ENCODE data around the gene ANXA11. TPM values are rescaled to one million over a fixed set of nuclear protein-coding genes. Genes with fewer than 3 reads are reported as not detected.
A peak's percentile ranks its signal among the peaks of the same experiment; 100 is the strongest.

Gene ANXA11
- total and polyA plus RNA-seq, 9 of the 15 experiments (the other 6 are each of a cell fraction or from before 2014, with no cell fraction given) = 43.6 to 212 (median 109) TPM

DNA sequence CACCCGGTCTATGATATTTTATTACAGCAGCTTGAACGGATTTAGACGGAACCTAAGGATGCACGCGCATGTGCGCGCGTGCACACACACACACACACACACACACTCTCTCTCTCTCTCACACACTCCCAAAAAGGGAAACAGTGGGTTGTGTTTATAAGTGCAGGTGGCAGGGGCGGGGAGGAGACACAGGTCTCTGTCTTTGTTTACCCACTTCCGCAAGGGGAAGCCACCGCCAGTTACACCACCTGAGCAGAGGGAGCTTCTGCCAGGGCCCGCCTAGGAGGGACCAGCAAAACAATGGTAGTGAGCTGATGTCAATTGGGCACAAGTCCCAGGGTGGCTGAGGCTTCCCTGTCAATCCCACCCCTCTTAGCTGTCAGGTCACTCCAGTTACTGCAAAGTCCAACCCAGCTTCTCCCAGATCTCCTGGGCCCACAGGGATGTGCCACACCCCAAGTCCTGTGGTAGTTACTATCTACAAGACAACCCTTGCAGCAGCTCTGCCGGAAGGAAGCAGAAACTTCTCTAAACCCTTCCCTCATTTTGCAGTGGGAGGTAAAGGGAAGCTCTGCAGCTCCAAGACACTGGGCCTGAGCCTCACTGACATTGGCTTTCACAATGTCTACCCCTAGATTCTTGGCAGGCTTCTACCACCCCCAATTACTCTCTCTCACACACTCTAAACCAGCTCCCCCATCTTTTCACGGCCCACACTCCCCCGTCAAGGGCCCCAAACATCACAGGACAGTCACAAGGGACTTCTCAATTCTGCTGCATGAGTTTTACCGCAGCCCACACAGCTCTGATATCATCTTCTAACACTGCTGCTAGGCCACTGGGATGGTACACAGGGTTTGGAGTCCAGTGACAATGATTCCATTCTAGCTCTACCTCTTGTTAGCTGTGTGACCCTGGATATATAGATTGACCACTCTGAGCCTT is 17.6 kb downstream of the ANXA11 start (continued):
- TF ChIP-seq BCLAF1 (IDR thresholded peaks at IDR 0.05; ENCODE audit: borderline replicate concordance in 1 of 2, control insufficient read depth in 1 of 2, low read depth in 2 of 2, low read length in 1 of 2) (no peak), PHTF2 (CRISPR knock-in tag; IDR thresholded peaks at IDR 0.05) (no peak), KAT7 (CRISPR knock-in tag; IDR thresholded peaks at IDR 0.05; ENCODE audit: borderline replicate concordance) (no peak), POU5F1 (IDR thresholded peaks at IDR 0.05; ENCODE audit: borderline replicate concordance, low read depth, low read length, partially characterized antibody) (no peak), TEAD1 (CRISPR knock-in tag; IDR thresholded peaks at IDR 0.05) (0 out of 4 replicates have a peak, but pooled peaks of 1 of the 2 experiments have one; percentile 51), NONO (IDR thresholded peaks at IDR 0.05; ENCODE audit: low read depth in 2 of 2, low read length in 1 of 2) (no peak), HSF4 (CRISPR knock-in tag; IDR thresholded peaks at IDR 0.05; ENCODE audit: borderline replicate concordance) (no peak), TFAM (CRISPR knock-in tag; conservative IDR thresholded peaks at IDR 0.05) (no peak), ZNF407 (IDR thresholded peaks at IDR 0.05; ENCODE audit: low read depth) (no peak), MTA3 (IDR thresholded peaks at IDR 0.05; ENCODE audit: borderline replicate concordance) (peak; percentile 70), RBM14 (IDR thresholded peaks at IDR 0.05; ENCODE audit: borderline replicate concordance, insufficient read depth, low read depth, low read length) (no peak), MCM7 (IDR thresholded peaks at IDR 0.05) (no peak), SMARCA4 (IDR thresholded peaks at IDR 0.05) (peak; percentile 80)
- TF ChIP-seq, protein P1, sequence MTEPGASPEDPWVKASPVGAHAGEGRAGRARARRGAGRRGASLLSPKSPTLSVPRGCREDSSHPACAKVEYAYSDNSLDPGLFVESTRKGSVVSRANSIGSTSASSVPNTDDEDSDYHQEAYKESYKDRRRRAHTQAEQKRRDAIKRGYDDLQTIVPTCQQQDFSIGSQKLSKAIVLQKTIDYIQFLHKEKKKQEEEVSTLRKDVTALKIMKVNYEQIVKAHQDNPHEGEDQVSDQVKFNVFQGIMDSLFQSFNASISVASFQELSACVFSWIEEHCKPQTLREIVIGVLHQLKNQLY (CRISPR knock-in tag; conservative IDR thresholded peaks at IDR 0.05) = no peak

Data from K562 (cell line).